ENCODE measurements around the gene KATNB1. TPM values are rescaled to one million over a fixed set of nuclear protein-coding genes. Genes with fewer than 3 reads are reported as not detected.

KATNB1 gene
- total RNA-seq, 4 donors from 2014 or later = 6.4 to 21.5 (median 11.1) TPM

GRCh38 chr16:57764006-57764340 lies 28.4 kb downstream of the KATNB1 start:
- WGBS, 2 donors (ENCODE audit: low coverage in 1 of 2) = no CpG with 5 or more reads among the region's 9 CpGs
- H3K27ac ChIP-seq = no peak overlapping the region

GRCh38 chr16:57764341-57765159 lies 29.0 kb downstream of the KATNB1 start:
- peaks cover 0 to 96% of the 10 kb centered on the region in 2 donors for H3K36me3 ChIP-seq

More at GRCh38 chr16:57764006-57764340, 28.4 kb downstream of the KATNB1 start:
- no peaks in the 10 kb centered on the region for H3K9me3 ChIP-seq
- peaks cover 0 to 96% of the 10 kb centered on the region in 2 donors for H3K36me3 ChIP-seq
- no peak overlapping the region for H3K4me3 ChIP-seq
- TF ChIP-seq POLR2AphosphoS5 (IDR thresholded peaks at IDR 0.05) = no peak
- TF ChIP-seq POLR2A (IDR thresholded peaks at IDR 0.05) = no peak
- TF ChIP-seq CTCF (IDR thresholded peaks at IDR 0.05) = no peak
- no peak for TF ChIP-seq EP300 (IDR thresholded peaks at IDR 0.05)
- no peak for ATAC-seq
- no peaks in the 10 kb centered on the region for H3K27me3 ChIP-seq
- no peaks in the 10 kb centered on the region for H3K4me1 ChIP-seq

GRCh38 chr16:57765160-57765728 lies 29.7 kb downstream of the KATNB1 start:
- peaks cover 0 to 96% of the 10 kb centered on the region in 2 donors for H3K36me3 ChIP-seq
- no peaks in the 10 kb centered on the region for H3K9me3 ChIP-seq
- WGBS, 2 donors (ENCODE audit: low coverage in 1 of 2) = 77 to 78% methylated on average over 5 to 6 of the region's 17 CpGs
- no peaks in the 10 kb centered on the region for H3K27me3 ChIP-seq
- no peak for TF ChIP-seq POLR2AphosphoS5 (IDR thresholded peaks at IDR 0.05)
- no peak for TF ChIP-seq POLR2A (IDR thresholded peaks at IDR 0.05)
- TF ChIP-seq EP300 (IDR thresholded peaks at IDR 0.05) = no peak
- no peak for TF ChIP-seq CTCF (IDR thresholded peaks at IDR 0.05)
- ATAC-seq = no peak
- no peaks in the 10 kb centered on the region for H3K4me1 ChIP-seq
- no peak overlapping the region for H3K27ac ChIP-seq
- H3K4me3 ChIP-seq = no peak overlapping the region

More at GRCh38 chr16:57764341-57765159, 29.0 kb downstream of the KATNB1 start:
- no peak overlapping the region for H3K4me3 ChIP-seq
- 43% methylated on average over 3 to 6 of the region's 6 CpGs for WGBS, 2 donors (ENCODE audit: low coverage in 1 of 2)
- H3K9me3 ChIP-seq = no peaks in the 10 kb centered on the region
- no peaks in the 10 kb centered on the region for H3K4me1 ChIP-seq
- ATAC-seq = no peak
- H3K27ac ChIP-seq = no peak overlapping the region
- TF ChIP-seq POLR2AphosphoS5 (IDR thresholded peaks at IDR 0.05) (no peak), CTCF (IDR thresholded peaks at IDR 0.05) (no peak), POLR2A (IDR thresholded peaks at IDR 0.05) (no peak)
- no peaks in the 10 kb centered on the region for H3K27me3 ChIP-seq

- Histone ChIP-seq H3K36me3 (peaks cover 0 to 96% of the 10 kb centered on the region in 2 donors), H3K9me3 (no peaks in the 10 kb centered on the region), H3K27me3 (no peaks in the 10 kb centered on the region), H3K4me1 (no peaks in the 10 kb centered on the region), H3K4me3 (no peak overlapping the region), H3K27ac (no peak overlapping the region)
- no peak for TF ChIP-seq CTCF (IDR thresholded peaks at IDR 0.05)
- no peak for TF ChIP-seq POLR2AphosphoS5 (IDR thresholded peaks at IDR 0.05)
- TF ChIP-seq POLR2A (IDR thresholded peaks at IDR 0.05) = no peak
- no peak for TF ChIP-seq EP300 (IDR thresholded peaks at IDR 0.05)
- ATAC-seq = no peak
- 73% methylated on average over 3 of the region's 15 CpGs; no CpG with 5 or more reads in 1 of the 2 donors for WGBS, 2 donors (ENCODE audit: low coverage in 1 of 2)
These were observed 31.3 kb downstream of the KATNB1 start for GRCh38 chr16:57766714-57767348.
